Right lobe of liver (tissue), 4 donors: Measurements from ENCODE around the gene SMAD1.

Source experiments
- POLR2A ChIP-seq: fragments of 450-650 bp; IDR thresholded peaks from one replicate; pipeline ENCODE4 v1.6.1; 2017; ENCODE audit warnings: antibody characterized with exemption, mild to moderate bottlenecking
- TF ChIP-seq, protein P1 (sequence below), 4 donors: fragments of 200-600 bp in 3 of 4; fragments of 450-650 bp in 1 of 4; IDR thresholded peaks; one replicate each; pipeline versions ENCODE4 v1.5.1 to v1.8.0; 2016 to 2022; ENCODE audit warnings: antibody characterized with exemption in 4 of 4, mild to moderate bottlenecking in 2 of 4
- donor health status: DM: no; HTN: no; CAD: no.
- donor health status: DM: no; HTN: no; CAD: no.
- donor health status: DM: no; HTN: yes; CAD: no.

DNA sequence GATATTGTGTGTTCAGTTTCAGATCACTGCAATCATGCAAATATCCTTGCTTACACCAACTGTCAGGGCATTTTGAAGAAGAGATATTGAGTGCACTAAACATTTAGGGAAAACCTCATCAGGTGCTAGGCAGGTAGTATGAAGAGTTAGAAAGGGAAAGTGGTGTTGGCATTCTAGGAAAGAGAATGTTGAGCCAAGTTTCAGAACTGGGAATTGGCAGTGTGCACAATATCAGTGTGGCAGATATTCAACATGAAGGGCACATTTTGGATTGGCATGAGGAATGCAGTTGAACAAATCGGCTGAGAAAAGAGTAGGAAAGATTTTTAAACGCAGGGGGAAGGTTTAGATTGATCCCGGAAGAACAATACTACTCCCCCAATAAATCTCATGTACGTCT lies 43.4 kb upstream of the SMAD1 start:
- TF ChIP-seq, protein P1, sequence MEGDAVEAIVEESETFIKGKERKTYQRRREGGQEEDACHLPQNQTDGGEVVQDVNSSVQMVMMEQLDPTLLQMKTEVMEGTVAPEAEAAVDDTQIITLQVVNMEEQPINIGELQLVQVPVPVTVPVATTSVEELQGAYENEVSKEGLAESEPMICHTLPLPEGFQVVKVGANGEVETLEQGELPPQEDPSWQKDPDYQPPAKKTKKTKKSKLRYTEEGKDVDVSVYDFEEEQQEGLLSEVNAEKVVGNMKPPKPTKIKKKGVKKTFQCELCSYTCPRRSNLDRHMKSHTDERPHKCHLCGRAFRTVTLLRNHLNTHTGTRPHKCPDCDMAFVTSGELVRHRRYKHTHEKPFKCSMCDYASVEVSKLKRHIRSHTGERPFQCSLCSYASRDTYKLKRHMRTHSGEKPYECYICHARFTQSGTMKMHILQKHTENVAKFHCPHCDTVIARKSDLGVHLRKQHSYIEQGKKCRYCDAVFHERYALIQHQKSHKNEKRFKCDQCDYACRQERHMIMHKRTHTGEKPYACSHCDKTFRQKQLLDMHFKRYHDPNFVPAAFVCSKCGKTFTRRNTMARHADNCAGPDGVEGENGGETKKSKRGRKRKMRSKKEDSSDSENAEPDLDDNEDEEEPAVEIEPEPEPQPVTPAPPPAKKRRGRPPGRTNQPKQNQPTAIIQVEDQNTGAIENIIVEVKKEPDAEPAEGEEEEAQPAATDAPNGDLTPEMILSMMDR (IDR thresholded peaks at IDR 0.05) = no peak
- no peak for TF ChIP-seq POLR2A
